ENCODE measurements around the gene DIAPH3.

GRCh38 chr13:60061737-60062136, 102.0 kb downstream of the DIAPH3 start:
- no peak for TF ChIP-seq POLR2A (IDR thresholded peaks at IDR 0.05; ENCODE audit: control extremely low read depth in 1 of 2, low read depth in 2 of 2, low read length in 2 of 2)
- TF ChIP-seq SIN3A (conservative IDR thresholded peaks at IDR 0.05 in 1 of 2, IDR thresholded peaks at IDR 0.05 in 1 of 2; ENCODE audit: low read depth in 1 of 2, low read length in 2 of 2), result no peak
- TF ChIP-seq POLR2AphosphoS5 (IDR thresholded peaks at IDR 0.05; ENCODE audit: low read depth, low read length), result no peak
- no peak for TF ChIP-seq CTCF (IDR thresholded peaks at IDR 0.05; ENCODE audit: control extremely low read depth in 1 of 3, insufficient read depth in 1 of 3, low read depth in 1 of 3, low read length in 3 of 3)
- TF ChIP-seq JUND (IDR thresholded peaks at IDR 0.05; ENCODE audit: low read length), result no peak
- no peak for TF ChIP-seq EZH2 (IDR thresholded peaks at IDR 0.05; ENCODE audit: low read depth, low read length, severe bottlenecking)
- TF ChIP-seq FOSL1 (IDR thresholded peaks at IDR 0.05; ENCODE audit: insufficient read depth, low read depth, low read length), result no peak

Measured in H1 (cell line).